GM13977 (cell line): ENCODE data around the gene KIF1A.

Experiments used
- DNase-seq: peaks from one replicate; pipeline ENCODE4 v3.0.0; 2012; ENCODE audit warnings: low spot score
- in situ Hi-C: fragments of 300-500 bp; cut with MboI; formaldehyde crosslinking; loops from one replicate; pipeline ENCODE4 v1.12.0; 2022; ENCODE audit warnings: low sequenced_read_pairs, low pct_unique_long_range_greater_than_20kb, mixed read lengths, inconsistent platforms; ENCODE audit not compliant: unreplicated experiment
- TF ChIP-seq, protein P1 (sequence below): IDR thresholded peaks from 2 replicates; pipeline ENCODE4 v1.5.1; 2012; ENCODE audit warnings: mild to moderate bottlenecking, control low read depth; ENCODE audit not compliant: insufficient read depth; ENCODE audit errors: extremely low read depth, missing control alignments

Gene KIF1A

DNA sequence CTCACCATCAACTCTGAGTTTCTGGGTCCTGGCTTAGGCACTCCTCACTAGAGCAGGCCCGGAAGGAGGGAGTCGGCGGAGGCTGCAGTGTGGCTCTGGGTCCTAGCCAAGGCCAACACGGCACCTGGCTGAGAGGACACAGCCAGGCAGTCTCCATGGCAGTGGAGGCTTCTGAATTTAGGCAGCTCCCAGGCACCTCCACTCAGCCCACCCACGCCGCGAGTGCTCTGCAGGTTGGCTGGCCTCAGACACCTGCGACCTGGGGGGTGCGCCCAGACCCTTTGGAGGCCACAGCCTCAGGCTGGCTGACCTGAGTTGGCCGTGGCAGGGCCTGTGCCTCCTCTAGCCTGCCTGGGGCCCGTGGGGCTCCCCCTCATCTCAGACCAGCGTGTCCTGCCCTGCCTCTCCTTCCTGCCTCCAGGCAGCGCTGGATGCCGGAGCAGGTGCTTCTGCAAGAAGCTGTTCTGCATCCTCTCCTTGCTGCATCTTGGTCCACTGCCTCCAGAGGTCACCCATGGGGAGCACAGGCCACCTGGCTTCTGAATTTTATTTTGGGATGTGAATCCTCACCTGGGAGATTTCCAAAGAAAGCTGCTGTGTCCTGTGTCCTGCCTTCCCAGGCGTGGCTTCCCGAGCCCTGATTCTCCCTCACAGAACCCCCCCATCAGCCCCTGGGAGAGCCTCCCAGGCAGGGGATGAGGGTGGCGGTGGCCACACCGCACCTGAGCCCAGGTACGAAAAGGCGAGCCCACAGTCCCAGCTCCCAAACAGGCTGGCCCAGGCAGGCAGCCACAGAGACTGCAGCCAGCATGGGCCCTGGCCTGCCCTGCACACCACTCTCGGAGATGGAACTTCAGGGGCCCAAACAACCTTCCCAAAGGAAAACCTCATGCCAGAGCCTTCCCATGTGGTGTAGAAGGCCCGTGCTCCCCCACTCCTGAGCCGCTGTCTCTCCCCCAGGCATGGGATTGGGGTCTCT lies 105.0 kb downstream of the KIF1A start:
- in situ Hi-C loops = no loop called here
- TF ChIP-seq, protein P1, sequence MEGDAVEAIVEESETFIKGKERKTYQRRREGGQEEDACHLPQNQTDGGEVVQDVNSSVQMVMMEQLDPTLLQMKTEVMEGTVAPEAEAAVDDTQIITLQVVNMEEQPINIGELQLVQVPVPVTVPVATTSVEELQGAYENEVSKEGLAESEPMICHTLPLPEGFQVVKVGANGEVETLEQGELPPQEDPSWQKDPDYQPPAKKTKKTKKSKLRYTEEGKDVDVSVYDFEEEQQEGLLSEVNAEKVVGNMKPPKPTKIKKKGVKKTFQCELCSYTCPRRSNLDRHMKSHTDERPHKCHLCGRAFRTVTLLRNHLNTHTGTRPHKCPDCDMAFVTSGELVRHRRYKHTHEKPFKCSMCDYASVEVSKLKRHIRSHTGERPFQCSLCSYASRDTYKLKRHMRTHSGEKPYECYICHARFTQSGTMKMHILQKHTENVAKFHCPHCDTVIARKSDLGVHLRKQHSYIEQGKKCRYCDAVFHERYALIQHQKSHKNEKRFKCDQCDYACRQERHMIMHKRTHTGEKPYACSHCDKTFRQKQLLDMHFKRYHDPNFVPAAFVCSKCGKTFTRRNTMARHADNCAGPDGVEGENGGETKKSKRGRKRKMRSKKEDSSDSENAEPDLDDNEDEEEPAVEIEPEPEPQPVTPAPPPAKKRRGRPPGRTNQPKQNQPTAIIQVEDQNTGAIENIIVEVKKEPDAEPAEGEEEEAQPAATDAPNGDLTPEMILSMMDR = no peak
- no peak for DNase-seq

DNA sequence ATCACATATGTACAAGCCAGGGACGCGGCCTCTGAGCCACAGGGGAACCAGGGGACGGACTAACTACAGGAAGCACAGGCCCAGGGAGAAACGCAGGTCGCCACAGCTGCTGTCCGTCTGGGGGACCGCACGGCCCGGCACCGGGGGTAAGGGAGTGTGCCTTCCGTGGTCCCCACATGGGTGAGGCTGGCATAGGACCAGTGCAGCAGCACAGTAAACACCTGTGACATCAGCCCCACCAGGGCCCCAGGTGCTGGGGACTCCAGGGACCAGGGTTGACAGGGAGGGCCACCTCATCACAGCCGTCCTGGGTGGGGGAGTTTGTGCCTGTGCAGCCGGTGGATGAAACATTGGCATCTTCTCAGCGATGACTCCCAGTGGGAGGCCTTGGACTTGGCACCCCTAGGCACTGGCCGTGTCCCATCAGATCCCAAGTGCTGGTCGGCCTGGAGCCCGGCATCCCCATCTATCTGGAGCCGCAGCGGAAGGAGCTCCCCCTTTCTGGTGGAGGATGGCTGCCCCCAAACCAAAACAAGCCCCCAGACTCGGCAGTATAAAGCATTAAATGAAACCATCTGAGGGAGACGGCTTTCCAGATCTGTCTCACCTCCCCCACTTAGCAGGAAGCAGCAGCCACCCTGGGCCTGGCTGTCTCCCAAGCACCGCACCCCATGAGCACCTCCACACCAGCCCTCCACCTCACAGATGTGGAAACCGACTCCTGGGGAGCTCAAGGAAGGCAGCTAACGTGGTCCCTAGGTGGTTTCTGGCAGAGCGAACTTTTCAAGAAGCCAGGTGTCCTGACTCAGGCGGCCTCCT lies 105.9 kb downstream of the KIF1A start:
- in situ Hi-C loops = no loop called here
- TF ChIP-seq, protein P1 = no peak
- DNase-seq = no peak

DNA sequence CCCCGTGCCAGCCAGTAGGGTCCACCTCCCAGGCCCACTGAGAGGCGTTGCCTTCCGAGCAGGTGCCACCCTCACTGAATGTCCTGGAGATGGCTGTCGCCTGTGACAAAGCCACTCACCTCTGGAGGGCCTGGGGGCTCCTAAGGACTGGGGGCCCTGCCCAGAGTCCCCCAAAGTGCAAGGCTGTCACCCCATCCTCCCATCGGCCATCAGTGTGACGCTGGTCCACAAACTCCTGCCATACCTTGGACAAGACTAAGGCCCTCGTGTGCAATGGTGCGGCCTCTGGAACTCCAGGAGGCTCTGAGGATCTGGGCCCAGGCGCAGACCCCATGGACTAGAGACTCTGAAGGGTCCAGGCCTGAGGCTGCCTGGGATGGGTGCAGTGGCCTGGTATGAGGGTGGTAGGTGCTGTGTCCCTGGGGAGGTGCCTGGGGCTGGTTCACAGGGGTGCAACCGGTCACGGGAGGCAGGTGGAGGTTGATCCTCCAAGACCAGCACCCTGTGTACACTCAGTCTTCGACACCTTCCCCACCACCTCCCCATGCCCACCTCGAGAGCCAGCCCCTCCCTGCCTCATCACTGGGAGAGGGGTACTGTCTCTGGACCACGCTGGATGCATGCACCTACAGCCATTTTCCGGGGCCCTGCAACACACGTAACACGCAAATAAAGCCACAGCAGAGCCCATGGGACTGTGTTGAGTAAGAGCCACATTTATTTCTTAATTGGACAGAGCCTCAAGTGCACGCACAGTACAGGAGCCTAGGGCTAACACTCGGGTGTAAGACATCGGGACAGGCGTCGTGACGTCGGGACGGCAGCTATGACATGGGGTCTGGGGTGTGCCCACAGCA lies 106.7 kb downstream of the KIF1A start:
- TF ChIP-seq, protein P1 = no peak
- DNase-seq = no peak
- in situ Hi-C loops = no loop called here

DNA sequence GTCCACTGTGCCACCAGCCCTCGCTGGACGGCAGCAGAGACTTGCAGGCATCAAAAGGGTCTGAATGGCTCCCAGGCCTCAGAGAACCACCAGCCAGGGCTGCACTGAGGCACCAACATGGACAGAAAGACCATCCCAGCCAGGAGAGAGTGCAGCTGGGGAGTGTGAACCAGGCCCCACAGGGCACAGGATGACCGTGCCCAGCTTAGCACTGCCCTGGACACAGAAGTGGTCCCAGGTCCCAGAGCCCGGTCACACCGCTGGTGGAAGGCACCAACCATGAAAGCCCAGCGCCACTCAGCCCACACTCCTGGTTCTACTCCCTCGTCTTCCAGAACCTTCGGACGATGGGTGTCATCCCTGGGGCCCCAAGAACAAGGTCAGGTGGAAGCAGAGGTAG lies 107.9 kb downstream of the KIF1A start:
- TF ChIP-seq, protein P1 = no peak
- in situ Hi-C loops = no loop called here
- DNase-seq = no peak

DNA sequence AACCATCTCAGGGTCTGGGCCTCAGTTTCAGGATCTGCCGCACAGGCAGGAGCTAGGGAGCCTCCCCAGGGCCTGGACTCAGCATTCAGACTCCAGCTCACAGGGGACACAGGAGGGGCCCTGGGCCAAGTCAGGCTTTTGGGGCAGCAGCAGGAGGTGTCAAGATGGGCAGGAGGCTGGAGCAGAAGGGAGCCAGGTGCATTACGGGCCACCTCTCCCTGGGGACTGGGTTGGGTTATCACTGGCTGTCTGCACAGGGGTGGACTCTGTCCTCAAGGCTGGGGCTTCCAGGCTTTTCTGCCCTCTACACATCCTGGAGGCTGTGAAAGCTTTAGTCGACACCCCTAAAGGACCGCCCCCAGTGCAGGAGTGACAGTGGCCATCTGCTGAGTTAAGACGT lies 108.3 kb downstream of the KIF1A start:
- TF ChIP-seq, protein P1 = no peak
- in situ Hi-C loops = no loop called here
- DNase-seq = no peak

DNA sequence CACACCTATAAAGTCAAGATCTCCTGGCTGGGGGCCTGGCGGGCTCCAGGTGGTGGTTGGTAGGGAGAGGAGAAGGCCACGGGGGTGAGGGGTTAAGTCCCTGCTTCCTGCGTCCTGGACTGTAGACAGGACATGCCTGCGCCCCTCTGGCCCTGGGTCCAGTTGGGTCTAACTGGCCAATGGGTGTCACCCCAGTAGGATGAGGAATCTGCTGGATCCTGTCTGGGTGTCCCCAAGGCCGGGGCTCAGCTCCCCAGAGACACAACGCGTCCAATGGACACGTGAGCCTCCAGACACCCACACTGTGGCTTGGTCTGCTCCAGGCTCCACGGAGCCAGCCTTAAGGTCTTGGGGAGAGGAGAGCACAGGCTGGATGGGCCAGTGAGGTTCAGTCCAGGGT lies 108.7 kb downstream of the KIF1A start:
- in situ Hi-C loops = no loop called here
- TF ChIP-seq, protein P1 = no peak
- DNase-seq = no peak
